ENCODE results near the gene RBM23.

Gene RBM23

DNA sequence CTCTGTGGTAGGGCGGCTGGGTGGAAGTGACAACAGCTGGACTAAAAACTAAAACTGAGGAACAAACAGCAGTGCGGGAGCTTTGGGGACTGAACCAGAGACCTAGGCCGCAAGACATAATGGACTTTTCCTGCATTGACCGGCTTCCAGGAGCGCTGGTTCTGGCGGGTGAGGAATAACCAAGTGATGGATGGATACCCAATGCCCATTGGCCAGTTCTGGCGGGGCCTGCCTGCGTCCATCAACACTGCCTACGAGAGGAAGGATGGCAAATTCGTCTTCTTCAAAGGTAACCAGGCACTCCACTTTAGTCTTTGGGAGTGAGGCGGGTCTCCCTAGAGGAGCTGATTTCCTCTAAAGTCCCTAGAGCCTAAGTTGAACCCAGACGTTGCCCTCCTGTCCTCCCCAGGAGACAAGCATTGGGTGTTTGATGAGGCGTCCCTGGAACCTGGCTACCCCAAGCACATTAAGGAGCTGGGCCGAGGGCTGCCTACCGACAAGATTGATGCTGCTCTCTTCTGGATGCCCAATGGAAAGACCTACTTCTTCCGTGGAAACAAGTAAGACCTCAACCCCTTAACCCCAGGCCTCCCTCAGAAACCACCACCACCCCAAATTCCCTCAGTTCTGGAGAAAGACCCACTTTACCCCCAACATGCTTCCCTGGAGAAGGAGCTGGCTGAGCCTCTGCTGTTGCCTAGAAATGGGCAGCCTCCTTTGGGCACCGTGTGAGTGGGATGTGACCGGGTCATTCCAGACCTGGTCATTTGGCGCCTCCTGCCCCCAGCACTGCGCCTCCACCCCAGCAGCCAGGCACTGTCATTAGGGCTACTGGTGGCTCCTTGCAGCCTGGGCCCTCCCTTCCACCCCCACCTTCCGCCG is 74.5 kb downstream of the RBM23 start:
- DNase-seq: no peak
